Forelimb muscle (tissue), 1 donor: ENCODE measurements around the gene RALGPS2. TPM values are rescaled to one million over a fixed set of nuclear protein-coding genes. Genes with fewer than 3 reads are reported as not detected.

Source experiments
- DNase-seq: peaks from one replicate; pipeline ENCODE4 v3.0.0-alpha.2; 2013; ENCODE audit warnings: low read depth
- polyA plus RNA-seq: library from polyadenylated mRNA; unstranded; fragments of 120-200 nt; gene quantifications from one replicate; pipeline ENCODE4 v1.2.1, GENCODE V29; 2013; ENCODE audit not compliant: insufficient read length

The RALGPS2 gene
- polyA plus RNA-seq, 1 donor = 39.6 TPM

DNA sequence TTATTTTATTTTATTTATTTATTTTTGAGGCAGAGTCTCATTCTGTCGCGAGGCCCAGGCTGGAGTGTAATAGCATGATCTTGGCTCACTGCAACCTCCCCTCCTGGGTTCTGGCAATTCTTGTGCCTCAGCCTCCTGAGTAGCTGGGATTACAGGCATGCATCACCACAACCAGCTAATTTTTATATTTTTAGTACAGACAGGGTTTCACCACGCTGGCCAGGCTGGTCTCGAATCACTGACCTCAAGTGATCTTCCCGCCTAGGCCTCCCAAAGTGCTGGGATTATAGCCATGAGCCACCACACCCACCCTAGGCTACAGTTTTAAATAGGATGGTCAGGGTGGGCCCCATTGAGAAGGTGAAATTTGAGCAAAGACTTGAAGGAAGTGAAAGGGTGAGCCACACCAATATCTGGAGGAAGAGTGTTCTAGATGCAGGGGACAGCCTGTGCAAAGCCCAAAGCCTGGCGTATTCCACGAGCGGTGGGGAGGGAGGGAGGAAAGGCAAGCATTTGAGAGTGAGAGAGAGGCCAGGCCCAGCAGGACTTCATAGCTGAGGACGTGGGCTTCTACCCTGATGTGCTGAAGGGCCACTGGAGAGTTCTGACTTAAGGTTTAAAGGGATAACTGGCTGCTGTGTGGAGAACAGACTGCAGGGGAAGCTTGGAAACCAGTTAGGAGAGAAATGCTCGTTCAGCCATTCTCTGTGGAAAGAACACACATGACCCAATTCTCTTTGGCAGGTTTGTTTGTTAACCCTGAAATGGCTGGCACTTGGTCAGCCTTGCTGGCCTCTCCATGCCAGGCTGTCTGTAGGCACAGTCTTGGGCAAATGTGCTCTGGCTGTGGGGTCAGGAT, 238.0 kb downstream of the RALGPS2 start:
- no peak for DNase-seq

DNA sequence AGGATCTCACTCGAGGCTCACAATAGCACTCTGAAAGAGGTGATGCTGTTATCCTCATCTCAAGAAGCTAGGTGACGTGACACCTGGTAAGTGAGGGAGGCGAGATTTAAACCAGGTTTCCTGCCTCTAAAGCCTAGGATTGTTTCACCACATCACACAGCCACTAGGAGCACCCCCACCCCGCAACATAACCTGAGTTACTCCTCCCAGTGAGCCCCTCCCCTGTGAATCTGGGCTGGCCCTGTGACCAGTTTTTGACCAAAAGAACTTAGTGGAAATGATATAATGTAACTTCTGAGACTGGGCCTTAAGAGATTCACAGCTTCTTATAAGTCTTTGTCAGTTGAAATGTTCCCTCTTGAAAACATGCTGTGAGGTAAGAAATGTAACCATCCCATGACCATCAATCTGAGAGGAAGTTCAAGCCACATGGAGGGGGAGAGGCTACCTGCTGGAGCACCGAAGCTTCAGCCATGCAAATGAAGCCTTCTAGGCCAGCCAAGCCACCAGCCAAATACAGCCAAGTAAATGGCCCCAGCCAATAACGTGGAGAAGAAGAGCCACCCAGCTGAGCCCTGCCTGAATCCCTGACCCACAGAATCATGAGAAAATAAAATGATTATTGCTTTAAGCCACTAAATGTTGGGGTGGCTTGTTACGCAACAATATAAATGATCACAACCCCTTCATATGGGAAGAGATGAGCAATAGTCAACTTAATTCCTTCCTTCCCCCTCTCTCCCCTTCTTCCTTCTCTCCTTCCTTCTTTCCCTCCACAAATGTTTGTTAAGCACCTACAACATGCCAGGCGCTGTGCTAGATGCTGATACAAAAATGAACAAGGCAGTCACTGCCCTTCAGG, 239.7 kb downstream of the RALGPS2 start:
- no peak for DNase-seq

DNA sequence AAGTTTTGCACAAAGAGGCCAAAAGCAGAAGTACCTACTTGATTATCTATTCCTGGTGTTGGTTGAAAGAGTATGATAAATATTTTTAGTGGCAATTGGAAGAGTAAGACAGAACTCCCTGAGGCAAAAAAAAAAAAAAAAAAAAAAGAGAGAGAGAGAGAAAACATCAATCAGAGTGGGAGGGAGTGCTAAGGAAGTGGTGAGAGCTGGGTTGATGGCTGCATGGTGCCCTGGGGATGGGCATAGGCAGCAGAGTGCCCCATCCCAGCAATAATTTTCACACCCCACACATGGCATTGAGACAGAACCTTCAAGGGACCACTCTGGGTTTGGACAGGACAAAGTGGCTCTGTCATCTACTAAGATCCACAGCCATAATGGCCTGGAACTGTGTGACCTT, 241.3 kb downstream of the RALGPS2 start:
- no peak for DNase-seq

DNA sequence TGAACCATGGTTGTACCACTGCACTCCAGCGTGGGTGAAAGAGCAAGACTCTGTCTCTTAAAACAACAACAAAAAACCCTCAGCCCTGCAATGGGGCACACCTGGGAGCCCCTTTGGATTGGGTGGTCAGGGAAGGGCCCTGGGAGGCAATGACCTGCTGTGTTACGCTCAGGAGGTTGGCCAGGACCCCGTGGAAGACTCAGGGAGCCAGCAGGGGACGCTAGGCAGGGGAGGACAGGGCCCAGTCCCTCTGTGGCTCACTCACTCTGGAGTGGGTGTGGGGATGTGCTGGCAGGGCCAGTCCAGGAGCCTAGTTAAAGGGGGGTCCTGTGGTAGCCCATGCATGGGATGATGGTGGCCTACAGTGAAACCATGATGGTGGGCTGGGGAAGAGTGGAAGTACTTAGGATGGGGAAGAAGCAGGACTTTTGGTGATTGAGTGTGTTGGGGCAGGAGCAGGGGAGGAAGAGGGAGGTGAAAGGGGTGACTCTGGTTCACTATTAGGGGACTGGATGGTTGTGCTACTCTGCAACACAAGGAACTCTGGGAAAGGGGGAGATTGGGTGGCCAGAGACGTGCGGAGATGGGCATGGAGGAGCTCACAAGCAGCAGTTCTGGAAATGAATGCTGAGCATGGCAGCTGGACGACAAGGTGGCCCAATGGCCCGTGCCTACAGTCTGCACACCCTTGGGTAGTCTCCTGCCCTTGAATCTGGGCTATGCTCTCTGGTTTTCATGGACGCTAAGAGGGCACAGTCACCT, 244.4 kb downstream of the RALGPS2 start:
- DNase-seq = no peak

DNA sequence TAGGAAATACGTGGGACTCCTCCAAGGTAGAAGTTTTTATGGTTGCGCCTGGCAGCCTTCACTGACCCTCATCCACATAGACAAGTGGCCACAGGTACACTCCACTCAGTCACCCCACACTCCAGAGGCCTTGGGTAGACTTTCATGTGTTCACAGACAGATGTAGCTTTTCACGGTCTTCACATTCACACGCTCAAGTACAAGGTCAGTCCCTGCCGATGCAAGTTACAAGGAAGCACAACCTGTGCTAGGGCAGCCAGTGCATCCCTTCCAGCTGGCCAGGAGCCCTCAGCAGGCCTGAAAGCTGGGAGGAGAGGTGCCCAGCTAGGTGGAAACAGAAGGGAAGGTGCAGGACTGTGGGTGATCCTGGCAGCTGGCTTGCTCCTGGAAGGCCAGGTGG, 245.1 kb downstream of the RALGPS2 start:
- DNase-seq = no peak

Other genes with a start within 250 kb of the RALGPS2 start
- not detected for gene CLEC20A, start 228.3 kb upstream of the RALGPS2 start, polyA plus RNA-seq
- 0.14 TPM for gene TEX35, start 212.1 kb upstream of the RALGPS2 start, polyA plus RNA-seq
- gene ANGPTL1, start 145.8 kb downstream of the RALGPS2 start, polyA plus RNA-seq = 63.0 TPM